Measurements from ENCODE around the gene SPACA7. TPM values are rescaled to one million over a fixed set of nuclear protein-coding genes. Genes with fewer than 3 reads are reported as not detected.

Gene SPACA7
- total and polyA plus RNA-seq, 10 of the 15 experiments (the other 5 are each of a cell fraction or from before 2014, with no cell fraction given), result not detected

- TF ChIP-seq MXI1 (IDR thresholded peaks at IDR 0.05; ENCODE audit: low read depth, low read length) (no peak), EP300 (IDR thresholded peaks at IDR 0.05; ENCODE audit: borderline replicate concordance in 1 of 2, control insufficient read depth in 1 of 2, low read depth in 2 of 2, low read length in 2 of 2) (no peak), E2F4 (IDR thresholded peaks at IDR 0.05; ENCODE audit: low read depth, low read length) (no peak), SUPT20H (IDR thresholded peaks at IDR 0.05; ENCODE audit: borderline replicate concordance, control insufficient read depth, low read depth, low read length) (no peak)
- TF ChIP-seq, protein P1, sequence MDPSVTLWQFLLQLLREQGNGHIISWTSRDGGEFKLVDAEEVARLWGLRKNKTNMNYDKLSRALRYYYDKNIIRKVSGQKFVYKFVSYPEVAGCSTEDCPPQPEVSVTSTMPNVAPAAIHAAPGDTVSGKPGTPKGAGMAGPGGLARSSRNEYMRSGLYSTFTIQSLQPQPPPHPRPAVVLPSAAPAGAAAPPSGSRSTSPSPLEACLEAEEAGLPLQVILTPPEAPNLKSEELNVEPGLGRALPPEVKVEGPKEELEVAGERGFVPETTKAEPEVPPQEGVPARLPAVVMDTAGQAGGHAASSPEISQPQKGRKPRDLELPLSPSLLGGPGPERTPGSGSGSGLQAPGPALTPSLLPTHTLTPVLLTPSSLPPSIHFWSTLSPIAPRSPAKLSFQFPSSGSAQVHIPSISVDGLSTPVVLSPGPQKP (IDR thresholded peaks at IDR 0.05; ENCODE audit: low read depth, low read length), result no peak
- TF ChIP-seq, protein P2, sequence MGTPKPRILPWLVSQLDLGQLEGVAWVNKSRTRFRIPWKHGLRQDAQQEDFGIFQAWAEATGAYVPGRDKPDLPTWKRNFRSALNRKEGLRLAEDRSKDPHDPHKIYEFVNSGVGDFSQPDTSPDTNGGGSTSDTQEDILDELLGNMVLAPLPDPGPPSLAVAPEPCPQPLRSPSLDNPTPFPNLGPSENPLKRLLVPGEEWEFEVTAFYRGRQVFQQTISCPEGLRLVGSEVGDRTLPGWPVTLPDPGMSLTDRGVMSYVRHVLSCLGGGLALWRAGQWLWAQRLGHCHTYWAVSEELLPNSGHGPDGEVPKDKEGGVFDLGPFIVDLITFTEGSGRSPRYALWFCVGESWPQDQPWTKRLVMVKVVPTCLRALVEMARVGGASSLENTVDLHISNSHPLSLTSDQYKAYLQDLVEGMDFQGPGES (IDR thresholded peaks at IDR 0.05), result no peak
These were observed 44.5 kb upstream of the SPACA7 start (continued) for GRCh38 chr13:112331675-112332074.

DNA sequence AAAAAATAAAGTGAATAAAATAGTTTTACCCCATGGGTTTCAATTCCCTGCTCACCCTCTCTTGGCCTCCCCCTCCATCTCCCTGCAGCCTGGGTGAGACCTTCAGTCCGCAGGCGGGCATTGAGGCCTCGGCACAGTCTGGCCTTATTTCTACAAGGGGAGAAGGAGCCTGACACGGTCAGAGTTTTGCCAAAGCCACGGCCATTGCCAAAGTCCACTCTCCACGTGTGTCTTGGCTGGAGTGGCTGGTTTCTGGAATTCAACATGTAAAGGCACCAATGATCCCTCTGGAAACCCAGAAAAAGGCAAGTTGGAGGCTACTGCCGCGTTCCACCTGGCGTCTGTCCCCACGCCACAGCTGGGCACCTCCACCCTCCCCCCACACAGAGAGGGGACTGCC lies 43.4 kb upstream of the SPACA7 start:
- Histone ChIP-seq H4K20me1 (ENCODE audit: control insufficient read depth, insufficient read depth) (no peaks in the 10 kb centered on the region), H3K79me2 (ENCODE audit: control insufficient read depth, insufficient read depth, low read length) (no peaks in the 10 kb centered on the region), H3K4me2 (ENCODE audit: control insufficient read depth, insufficient read depth) (no peak overlapping the region), H3K27ac (ENCODE audit: control insufficient read depth, insufficient read depth) (no peak overlapping the region), H3K9me3 (replicated peaks; ENCODE audit: control insufficient read depth, insufficient read depth, low read length) (no peaks in the 10 kb centered on the region; the same call in 2 of the 3 replicates), H3K36me3 (ENCODE audit: control insufficient read depth in 2 of 2, insufficient read depth in 2 of 2, low read length in 1 of 2) (no peaks in the 10 kb centered on the region), H3K4me1 (ENCODE audit: control insufficient read depth, insufficient read depth, low read length) (no peaks in the 10 kb centered on the region), H3K4me3 (no peak overlapping the region), H3K9ac (ENCODE audit: control insufficient read depth, insufficient read depth, low read length) (no peak overlapping the region), H2AFZ (ENCODE audit: control insufficient read depth, low read depth, low read length) (no peak overlapping the region), H3K27me3 (replicated peaks in 1 of 2; ENCODE audit: control insufficient read depth in 2 of 2, insufficient read depth in 2 of 2, low read length in 1 of 2) (no peaks in the 10 kb centered on the region)
- ChIA-PET RAD21 (ENCODE audit: unreplicated experiment) (no interaction called here), POLR2A (no interaction called here), SMC1A (ENCODE audit: uncharacterized antibody, unreplicated experiment) (no interaction called here), CTCF (no interaction called here)
- ATAC-seq (no peak), DNase-seq (ENCODE audit: low read depth, low spot score) (no peak), FAIRE-seq (no peak)
- intact Hi-C loops (cut with micrococcal nuclease; ENCODE audit: unreplicated experiment), result no loop called here
- no TSS peak for BruUV-seq (replicated peaks)
- TF ChIP-seq RAD21 (IDR thresholded peaks at IDR 0.05; ENCODE audit: insufficient read depth, low read depth, low read length) (no peak), NFXL1 (IDR thresholded peaks at IDR 0.05; ENCODE audit: borderline replicate concordance) (no peak), MYC (IDR thresholded peaks at IDR 0.05; ENCODE audit: insufficient read depth, insufficient read length, insufficient replicate concordance, low read length, severe bottlenecking) (no peak), DPF2 (IDR thresholded peaks at IDR 0.05) (no peak), NKRF (conservative IDR thresholded peaks at IDR 0.05) (no peak), SUZ12 (IDR thresholded peaks at IDR 0.05; ENCODE audit: unreplicated experiment) (no peak)
- WGBS (ENCODE audit: insufficient coverage, insufficient replicate concordance, low lambda C conversion rate, missing lambda C conversion rate), result 48% methylated on average over 10 of the region's 10 CpGs
- in situ Hi-C loops (cut with MboI), result no loop called here
